Raji (cell line): ENCODE results near the gene SMC3.

Experiments used
- POLR2A ChIP-seq: IDR thresholded peaks from 2 replicates; pipeline ENCODE4 v1.6.1; 2011; ENCODE audit warnings: low read depth, low read length, control low read depth; ENCODE audit not compliant: insufficient read depth

The SMC3 gene

DNA sequence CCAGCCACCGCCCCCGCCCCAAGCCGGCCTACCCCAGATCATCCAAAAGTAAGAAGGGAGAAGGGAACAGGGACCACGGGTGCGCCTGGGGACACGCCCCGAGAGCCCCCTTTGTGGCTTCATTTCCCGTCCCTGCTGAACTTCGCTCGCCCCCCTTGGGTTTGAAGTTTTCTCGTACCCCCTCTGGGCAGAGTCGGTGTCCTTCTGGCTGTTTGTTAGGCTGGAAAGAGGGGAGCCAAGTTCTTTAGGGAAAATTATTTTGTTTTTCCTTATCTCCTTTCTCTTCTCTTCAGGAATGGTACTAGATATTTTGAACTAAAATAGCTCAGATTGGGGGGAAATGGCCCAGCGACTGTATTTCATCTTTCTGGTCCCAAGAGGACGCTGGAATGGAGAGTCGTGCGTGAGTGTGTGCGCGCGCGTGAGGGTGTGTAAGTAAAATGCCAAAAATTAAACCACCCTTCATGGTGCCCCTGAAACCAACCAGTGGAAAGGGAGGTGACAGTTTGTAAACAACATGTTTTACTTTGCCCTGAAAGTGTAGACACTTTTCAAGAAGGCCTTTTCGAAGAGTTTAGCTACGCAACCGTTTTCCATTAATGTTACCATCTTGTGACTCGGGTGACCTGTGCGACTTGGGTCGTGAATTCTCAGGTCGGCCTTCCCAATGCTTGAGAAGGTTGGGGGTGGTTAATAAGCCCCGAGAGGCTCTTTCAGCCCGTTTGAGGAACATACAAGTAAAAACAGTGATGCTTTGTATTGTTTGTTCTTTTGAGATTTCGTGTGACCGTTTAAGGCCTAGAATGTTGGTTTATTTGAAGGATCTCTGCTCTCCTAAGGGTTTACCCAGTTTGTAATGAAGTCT lies 77.3 kb downstream of the SMC3 start:
- no peak for TF ChIP-seq POLR2A

DNA sequence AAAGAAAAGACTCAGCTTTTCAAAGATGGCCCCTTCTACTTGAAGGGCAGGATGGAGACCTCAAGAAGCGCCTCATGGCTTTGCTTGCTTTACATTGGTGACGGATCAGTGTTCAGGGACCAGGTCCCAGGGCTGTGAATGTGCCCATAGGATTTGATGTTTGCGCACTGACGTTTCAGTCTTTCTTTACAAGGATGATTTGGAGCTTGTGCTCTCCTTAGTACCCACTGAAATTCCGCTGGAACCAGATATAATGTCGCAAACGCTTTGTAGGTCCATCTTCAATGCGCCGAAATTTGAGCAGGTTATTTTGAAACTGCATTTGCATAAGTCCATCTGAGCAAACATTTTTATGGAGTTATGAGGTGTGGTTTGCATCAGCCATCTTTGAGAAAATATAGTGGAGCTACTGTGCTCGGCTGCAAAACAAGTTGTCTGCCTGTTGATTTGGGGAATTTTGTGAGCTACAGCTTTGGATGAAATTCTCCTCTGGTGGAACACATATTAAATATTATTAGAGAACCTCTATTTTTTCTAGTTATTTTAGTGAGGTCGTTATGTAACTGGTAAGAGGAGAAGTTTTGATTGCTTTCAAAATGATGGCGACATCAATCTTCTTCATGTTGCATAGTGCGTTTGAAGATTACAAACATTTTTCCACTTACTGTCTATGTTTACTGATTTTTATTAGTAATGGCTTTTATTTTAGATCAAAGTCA lies 79.1 kb downstream of the SMC3 start:
- no peak for TF ChIP-seq POLR2A

DNA sequence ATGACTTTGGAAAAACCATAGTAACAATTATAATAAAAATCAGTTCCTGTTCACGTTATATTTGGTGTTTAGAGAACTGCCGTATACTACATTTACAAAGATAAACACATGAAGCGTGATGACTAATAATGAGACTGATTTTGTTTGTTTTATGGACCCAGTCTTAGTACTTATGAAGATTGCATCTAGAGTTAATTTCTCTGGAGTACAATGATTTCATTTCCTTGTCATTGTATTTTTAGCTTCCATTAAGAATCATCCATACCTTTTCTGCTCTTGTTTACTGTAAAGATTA lies 79.6 kb downstream of the SMC3 start:
- no peak for TF ChIP-seq POLR2A

DNA sequence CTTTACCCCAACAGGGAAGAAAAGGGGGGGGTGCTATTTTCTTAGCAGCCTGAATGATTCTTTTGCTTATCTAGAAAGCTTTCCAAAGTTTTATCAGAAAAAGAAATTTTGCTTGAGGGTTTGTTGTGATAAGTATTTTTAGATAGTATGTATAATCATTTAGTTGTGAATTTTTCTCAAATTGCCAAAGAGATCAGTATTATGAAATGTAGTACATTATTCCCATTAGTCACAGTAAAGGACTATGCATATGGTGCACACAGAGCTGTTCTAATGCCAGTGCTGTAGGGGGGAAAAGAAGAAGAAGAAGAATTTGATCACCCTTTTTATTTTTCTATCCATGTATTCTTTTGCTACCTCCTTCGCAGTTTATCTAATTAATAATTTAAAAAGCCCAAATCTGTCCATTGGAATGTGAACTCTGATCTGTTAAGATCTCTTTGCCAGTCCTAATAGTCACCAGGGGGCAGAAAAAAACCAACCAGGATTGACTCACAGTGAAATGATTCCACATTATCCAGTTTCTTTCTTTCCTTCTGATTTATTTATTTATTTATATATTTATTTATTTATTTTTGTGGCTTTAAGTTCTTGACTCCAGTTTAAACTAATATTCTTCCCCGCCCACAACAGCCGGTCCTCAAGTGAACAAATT lies 81.3 kb downstream of the SMC3 start:
- no peak for TF ChIP-seq POLR2A

GRCh38 chr10:110649347-110650264 lies 82.1 kb downstream of the SMC3 start:
- TF ChIP-seq POLR2A: no peak

GRCh38 chr10:110650265-110650668 lies 82.8 kb downstream of the SMC3 start:
- TF ChIP-seq POLR2A: no peak

GRCh38 chr10:110651044-110651958 lies 83.8 kb downstream of the SMC3 start:
- no peak for TF ChIP-seq POLR2A

- no peak for TF ChIP-seq POLR2A
Observed at GRCh38 chr10:110652475-110653118, 85.1 kb downstream of the SMC3 start.
